HL-60/S4 treated with phorbol 12-myristate 13-acetate at 8.2 ng/mL for 4 days and 3 days (cell line): Measurements from ENCODE around the gene BAG5.

ENCODE experiments used
- in situ Hi-C: fragments of 300-500 bp; cut with MboI; formaldehyde crosslinking; loops from 2 replicates; pipeline ENCODE4 v1.15.0; 2022; ENCODE audit warnings: low sequenced_read_pairs

Gene BAG5

GRCh38 chr14:103547941-103548462, 14.5 kb downstream of the BAG5 start:
- in situ Hi-C loops, result no loop called here

GRCh38 chr14:103547455-103547940, 15.0 kb downstream of the BAG5 start:
- in situ Hi-C loops, result no loop called here

- in situ Hi-C loops, result no loop called here
Measured at GRCh38 chr14:103546652-103547454, 15.6 kb downstream of the BAG5 start.

- in situ Hi-C loops, result no loop called here
Measured at GRCh38 chr14:103545915-103546651, 16.4 kb downstream of the BAG5 start.

GRCh38 chr14:103545219-103545914, 17.1 kb downstream of the BAG5 start:
- in situ Hi-C loops, result no loop called here

- in situ Hi-C loops, result no loop called here
Measured at GRCh38 chr14:103544388-103545218, 17.9 kb downstream of the BAG5 start.

GRCh38 chr14:103543721-103544387, 18.6 kb downstream of the BAG5 start:
- in situ Hi-C loops, result no loop called here

GRCh38 chr14:103543140-103543539, 19.3 kb downstream of the BAG5 start:
- in situ Hi-C loops, result no loop called here

- in situ Hi-C loops, result no loop called here
Measured at GRCh38 chr14:103542605-103543088, 19.8 kb downstream of the BAG5 start.

GRCh38 chr14:103541709-103542604, 20.5 kb downstream of the BAG5 start:
- in situ Hi-C loops, result no loop called here

- in situ Hi-C loops, result no loop called here
Measured at GRCh38 chr14:103540821-103541708, 21.4 kb downstream of the BAG5 start.

GRCh38 chr14:103539056-103539825, 23.2 kb downstream of the BAG5 start:
- in situ Hi-C loops, result no loop called here

- in situ Hi-C loops, result no loop called here
Measured at GRCh38 chr14:103538291-103539055, 24.0 kb downstream of the BAG5 start.

- in situ Hi-C loops, result no loop called here
Measured at GRCh38 chr14:103537175-103537990, 25.1 kb downstream of the BAG5 start.

- in situ Hi-C loops, result no loop called here
Measured at GRCh38 chr14:103536693-103537092, 25.8 kb downstream of the BAG5 start.
